BLaER1 treated with 17β-estradiol and CSF1 and Interleukin-3, amounts not matched to agents 10 nM and 100 nM (cell line): Measurements from ENCODE around the gene STARD13.

ENCODE experiments used
- H3K27ac ChIP-seq, 11 experiments: shearing (Covaris generic); formaldehyde crosslinking; 2 replicates each; pipeline ENCODE4 v1.8.1; 2022
- H3K27me3 ChIP-seq, 11 experiments: shearing (Covaris generic); formaldehyde crosslinking; 2 replicates each; pipeline ENCODE4 v1.8.1; 2022
- H3K36me3 ChIP-seq, 11 experiments: shearing (Covaris generic); formaldehyde crosslinking; 2 replicates each; pipeline ENCODE4 v1.8.1; 2022
- H3K4me1 ChIP-seq, 10 experiments: shearing (Covaris generic); formaldehyde crosslinking; 2 replicates each; pipeline ENCODE4 v1.8.1; 2022
- H3K4me2 ChIP-seq, 11 experiments: shearing (Covaris generic); formaldehyde crosslinking; 2 replicates each; pipeline ENCODE4 v1.8.1; 2022
- H3K4me3 ChIP-seq, 10 experiments: shearing (Covaris generic); formaldehyde crosslinking; 2 replicates each; pipeline ENCODE4 v1.8.1; 2022
- H3K9ac ChIP-seq, 11 experiments: shearing (Covaris generic); formaldehyde crosslinking; 2 replicates each; pipeline ENCODE4 v1.8.1; 2022
- H3K9me3 ChIP-seq, 11 experiments: shearing (Covaris generic); formaldehyde crosslinking; replicated peaks in 1 of 11; 2 replicates each; pipeline ENCODE4 v1.8.1; 2022
- H4K20me1 ChIP-seq, 11 experiments: shearing (Covaris generic); formaldehyde crosslinking; 2 replicates each; pipeline ENCODE4 v1.8.1; 2022
- Cebpa-rat ChIP-seq, 11 experiments: shearing (Covaris generic); IDR thresholded peaks; 2 replicates each; pipeline ENCODE4 v1.8.1; 2022

The STARD13 gene

DNA sequence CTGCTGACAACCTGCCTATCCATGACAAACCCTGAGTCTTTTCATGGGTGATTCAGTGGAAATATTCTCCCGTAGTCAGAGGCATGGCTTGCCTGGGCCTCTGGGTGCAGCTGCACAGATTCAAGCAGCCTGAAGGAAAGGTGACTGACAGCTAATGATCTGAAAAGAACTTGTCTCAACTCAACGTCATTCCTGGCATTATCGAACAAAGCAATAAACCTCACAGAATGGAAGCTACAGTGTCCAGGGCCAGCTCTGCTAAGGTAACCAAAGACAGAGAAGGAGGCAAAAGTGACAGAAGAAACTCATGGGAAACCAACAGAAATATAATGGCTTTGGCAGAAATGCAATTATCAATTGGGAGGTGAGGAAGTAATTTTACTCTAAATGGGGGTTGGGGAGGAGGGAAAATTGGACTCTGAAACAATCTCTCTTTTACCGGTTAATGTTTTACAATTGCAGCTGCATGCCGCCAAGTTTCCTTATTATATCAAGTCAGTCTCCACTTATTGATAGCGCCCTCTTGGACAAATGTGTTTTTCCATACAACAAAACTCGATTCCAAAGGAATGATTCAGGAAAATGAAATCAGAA is 12.9 kb downstream of the STARD13 start:
- Histone ChIP-seq H3K4me3 (no peak overlapping the region), H3K36me3 (no peaks in the 10 kb centered on the region), H3K4me2 (no peak overlapping the region), H3K27ac (no peak overlapping the region), H3K4me1 (peaks cover 0 to 8% (median 0%) of the 10 kb centered on the region in 10 experiments; a peak in 2 of 20 replicates), H4K20me1 (no peaks in the 10 kb centered on the region), H3K27me3 (no peaks in the 10 kb centered on the region), H3K9me3 (no peaks in the 10 kb centered on the region), H3K9ac (no peak overlapping the region)
- TF ChIP-seq Cebpa-rat (IDR thresholded peaks at IDR 0.05): no peak

GRCh38 chr13:33271759-33272158 is 13.8 kb downstream of the STARD13 start:
- TF ChIP-seq Cebpa-rat (IDR thresholded peaks at IDR 0.05): no peak
- Histone ChIP-seq H3K4me1 (peaks cover 0 to 5% (median 0%) of the 10 kb centered on the region in 10 experiments; a peak in 2 of 20 replicates), H3K9ac (no peak overlapping the region), H3K36me3 (no peaks in the 10 kb centered on the region), H3K27ac (no peak overlapping the region), H4K20me1 (no peaks in the 10 kb centered on the region), H3K9me3 (no peaks in the 10 kb centered on the region), H3K4me3 (no peak overlapping the region), H3K4me2 (no peak overlapping the region), H3K27me3 (no peaks in the 10 kb centered on the region)

GRCh38 chr13:33270895-33271538 is 14.5 kb downstream of the STARD13 start:
- no peak overlapping the region for H3K9ac ChIP-seq
- H3K4me2 ChIP-seq: no peak overlapping the region
- no peaks in the 10 kb centered on the region for H3K9me3 ChIP-seq
- no peak overlapping the region for H3K4me3 ChIP-seq
- H3K36me3 ChIP-seq: no peaks in the 10 kb centered on the region
- no peak overlapping the region for H3K27ac ChIP-seq
- no peaks in the 10 kb centered on the region for H4K20me1 ChIP-seq
- no peaks in the 10 kb centered on the region for H3K27me3 ChIP-seq
- no peaks in the 10 kb centered on the region for H3K4me1 ChIP-seq
- TF ChIP-seq Cebpa-rat (IDR thresholded peaks at IDR 0.05): no peak

- no peak for TF ChIP-seq Cebpa-rat (IDR thresholded peaks at IDR 0.05)
- H3K4me1 ChIP-seq: peaks cover 0 to 20% (median 4%) of the 10 kb centered on the region in 10 experiments; a peak in 11 of 20 replicates
- H4K20me1 ChIP-seq: no peaks in the 10 kb centered on the region
- H3K4me3 ChIP-seq: no peak overlapping the region
- H3K27ac ChIP-seq: no peak overlapping the region
- no peak overlapping the region for H3K4me2 ChIP-seq
- no peak overlapping the region for H3K9ac ChIP-seq
- no peaks in the 10 kb centered on the region for H3K36me3 ChIP-seq
- H3K9me3 ChIP-seq: no peaks in the 10 kb centered on the region
- H3K27me3 ChIP-seq: no peaks in the 10 kb centered on the region
These were observed 19.9 kb downstream of the STARD13 start for GRCh38 chr13:33265607-33266006.

GRCh38 chr13:33265133-33265532 is 20.4 kb downstream of the STARD13 start:
- Histone ChIP-seq H4K20me1 (no peaks in the 10 kb centered on the region), H3K4me3 (no peak overlapping the region), H3K4me1 (peaks cover 0 to 20% (median 4%) of the 10 kb centered on the region in 10 experiments; a peak in 11 of 20 replicates), H3K27me3 (no peaks in the 10 kb centered on the region), H3K36me3 (no peaks in the 10 kb centered on the region), H3K9ac (no peak overlapping the region), H3K27ac (no peak overlapping the region), H3K4me2 (no peak overlapping the region), H3K9me3 (no peaks in the 10 kb centered on the region)
- no peak for TF ChIP-seq Cebpa-rat (IDR thresholded peaks at IDR 0.05)

DNA sequence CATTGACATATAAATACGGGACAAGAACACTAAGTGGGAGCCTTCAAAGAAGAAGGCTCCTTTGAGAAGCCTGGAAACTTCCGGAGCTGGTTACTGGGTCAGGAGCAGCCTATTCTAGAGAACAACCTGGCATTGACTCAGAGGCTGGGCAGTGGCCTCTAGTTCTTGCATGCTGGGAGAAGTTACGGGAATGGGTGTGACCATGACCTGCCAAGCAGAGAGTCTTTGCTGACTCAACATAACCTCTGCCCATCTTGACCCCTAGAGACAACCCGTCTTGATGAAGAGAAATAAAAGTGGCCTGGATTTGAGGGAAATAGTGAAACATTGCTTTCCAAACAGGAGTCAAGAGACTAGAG is 21.0 kb downstream of the STARD13 start:
- Histone ChIP-seq H3K4me2 (peak overlapping the region in 1 of 11 experiments; percentile 2; a peak in 1 of 22 replicates), H3K9me3 (no peaks in the 10 kb centered on the region), H3K27ac (no peak overlapping the region), H3K4me1 (peaks cover 0 to 20% (median 4%) of the 10 kb centered on the region in 10 experiments; a peak in 11 of 20 replicates), H3K36me3 (no peaks in the 10 kb centered on the region), H3K4me3 (no peak overlapping the region), H3K27me3 (no peaks in the 10 kb centered on the region), H3K9ac (no peak overlapping the region), H4K20me1 (no peaks in the 10 kb centered on the region)
- no peak for TF ChIP-seq Cebpa-rat (IDR thresholded peaks at IDR 0.05)

GRCh38 chr13:33263976-33264619 is 21.5 kb downstream of the STARD13 start:
- no peaks in the 10 kb centered on the region for H3K27me3 ChIP-seq
- TF ChIP-seq Cebpa-rat (IDR thresholded peaks at IDR 0.05): no peak
- H3K4me2 ChIP-seq: peak overlapping the region in 1 of 11 experiments; percentile 2; a peak in 1 of 22 replicates
- peaks cover 0 to 20% (median 4%) of the 10 kb centered on the region in 10 experiments; a peak in 11 of 20 replicates for H3K4me1 ChIP-seq
- no peaks in the 10 kb centered on the region for H3K9me3 ChIP-seq
- no peaks in the 10 kb centered on the region for H4K20me1 ChIP-seq
- H3K4me3 ChIP-seq: no peak overlapping the region
- H3K9ac ChIP-seq: no peak overlapping the region
- H3K36me3 ChIP-seq: no peaks in the 10 kb centered on the region
- no peak overlapping the region for H3K27ac ChIP-seq

- H3K4me3 ChIP-seq: no peak overlapping the region
- H3K27me3 ChIP-seq: no peaks in the 10 kb centered on the region
- no peak overlapping the region for H3K27ac ChIP-seq
- H3K4me1 ChIP-seq: peaks cover 0 to 20% (median 4%) of the 10 kb centered on the region in 10 experiments; a peak in 11 of 20 replicates
- H3K36me3 ChIP-seq: no peaks in the 10 kb centered on the region
- H4K20me1 ChIP-seq: no peaks in the 10 kb centered on the region
- H3K9me3 ChIP-seq: no peaks in the 10 kb centered on the region
- H3K4me2 ChIP-seq: peak overlapping the region in 5 of 11 experiments; percentile 30 to 55 (median 35); a peak in 6 of 22 replicates
- H3K9ac ChIP-seq: no peak overlapping the region
- no peak for TF ChIP-seq Cebpa-rat (IDR thresholded peaks at IDR 0.05)
These were observed 22.1 kb downstream of the STARD13 start for GRCh38 chr13:33263484-33263883.

DNA sequence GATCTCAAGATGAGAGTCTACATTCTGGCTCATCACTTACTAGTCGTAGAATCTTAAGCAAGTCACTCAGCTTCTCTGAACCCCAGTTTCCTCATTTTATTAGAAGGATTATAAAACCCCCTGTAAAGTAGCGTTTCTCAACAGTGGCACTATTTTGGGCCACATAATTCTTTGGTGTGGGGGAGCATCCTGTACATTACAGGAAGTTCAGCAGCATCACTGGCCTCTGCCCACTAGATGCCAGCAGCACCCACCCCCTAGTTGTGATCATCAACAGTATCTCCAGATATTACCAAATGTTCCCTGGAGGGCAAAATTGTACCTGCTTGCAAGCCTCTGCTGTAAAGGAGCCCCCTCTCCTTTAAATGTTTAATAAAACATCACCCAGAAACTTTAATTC is 22.6 kb downstream of the STARD13 start:
- Histone ChIP-seq H3K36me3 (no peaks in the 10 kb centered on the region), H3K4me1 (peaks cover 0 to 20% (median 4%) of the 10 kb centered on the region in 10 experiments; a peak in 11 of 20 replicates), H3K4me3 (no peak overlapping the region), H3K9me3 (no peaks in the 10 kb centered on the region), H3K27ac (peak overlapping the region in 2 of 11 experiments; percentile 15 to 42; a peak in 2 of 22 replicates), H3K4me2 (peak overlapping the region in 6 of 11 experiments; percentile 15 to 55 (median 34); a peak in 8 of 22 replicates), H3K27me3 (no peaks in the 10 kb centered on the region), H3K9ac (no peak overlapping the region), H4K20me1 (no peaks in the 10 kb centered on the region)
- no peak for TF ChIP-seq Cebpa-rat (IDR thresholded peaks at IDR 0.05)
